Activated CD8-positive, alpha-beta memory T cell treated with anti-CD3 and anti-CD28 coated beads, Interleukin-2, amount 50 U/mL, for 4 hours (primary cell): Measurements from ENCODE around the gene BSN.
A peak's percentile ranks its signal among the peaks of the same experiment; 100 is the strongest.

Experiments used
- DNase-seq: peaks from one replicate; pipeline ENCODE4 v3.0.0-alpha.2; 2020

Gene BSN

GRCh38 chr3:49717959-49718857 is 163.9 kb downstream of the BSN start:
- no peak for DNase-seq

GRCh38 chr3:49718858-49719213 is 164.6 kb downstream of the BSN start:
- DNase-seq: no peak

GRCh38 chr3:49719214-49719884 is 165.1 kb downstream of the BSN start, which contains the start of gene AMIGO3:
Gene AMIGO3, minus strand, starts transcription at chr3:49719684. Its CDS starts 219 bp downstream, at chr3:49719465.
- peak; percentile 91 for DNase-seq
